SK-N-MC (cell line): ENCODE data around the gene GPATCH4.

ENCODE experiments used
- EZH2 ChIP-seq: fragments of 200-600 bp; sonication (generic); IDR thresholded peaks from one replicate; pipeline ENCODE4 v1.6.1; 2017; ENCODE audit warnings: antibody characterized with exemption
- FOXP2 ChIP-seq: optimal IDR thresholded peaks from 2 replicates; pipeline ENCODE3; 2011; ENCODE audit warnings: mild to moderate bottlenecking, moderate library complexity; ENCODE audit not compliant: insufficient read depth; ENCODE audit errors: extremely low read length, control extremely low read depth
- POLR2AphosphoS5 ChIP-seq: IDR thresholded peaks from 2 replicates; pipeline ENCODE4 v1.6.1; 2012; ENCODE audit warnings: mild to moderate bottlenecking, low read depth, low read length, borderline replicate concordance

- TF ChIP-seq POLR2AphosphoS5 (no peak), EZH2 (no peak), FOXP2 (no peak)
Observed at GRCh38 chr1:156632355-156632754, 31.1 kb upstream of the GPATCH4 start.
